ENCODE data around the gene LIM2. TPM values are rescaled to one million over a fixed set of nuclear protein-coding genes. Genes with fewer than 3 reads are reported as not detected.

LIM2 gene
- total and polyA plus RNA-seq, 2 experiments from 2014 or later: not detected

DNA sequence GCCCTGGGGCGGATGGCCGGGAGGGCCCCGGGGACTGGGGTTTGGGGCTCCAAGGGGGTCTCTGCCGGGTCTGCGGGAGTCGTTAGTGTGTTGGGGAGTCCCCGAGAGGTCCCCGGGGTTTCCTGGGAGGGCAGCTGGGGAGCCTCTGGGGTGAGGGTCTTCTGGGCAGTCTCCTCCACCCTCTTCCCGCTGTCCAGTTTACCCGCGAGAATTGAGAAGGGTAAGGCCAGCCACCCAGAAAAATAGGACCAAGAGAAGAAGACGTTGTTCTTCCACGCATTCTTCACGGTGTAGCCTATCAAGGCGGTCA is 20.6 kb downstream of the LIM2 start:
- Histone ChIP-seq H3K4me3 (peak overlapping the region; percentile 62), H3K4me2 (peak overlapping the region; percentile 97), H3K36me3 (replicated peaks; ENCODE audit: insufficient read depth, low read depth) (no peaks in the 10 kb centered on the region), H3K9me3 (ENCODE audit: low read depth) (no peaks in the 10 kb centered on the region), H3K27me3 (no peaks in the 10 kb centered on the region), H2AFZ (no peak overlapping the region), H3K9me2 (replicated peaks; ENCODE audit: insufficient read depth) (no peaks in the 10 kb centered on the region), H3K4me1 (ENCODE audit: insufficient read depth) (peaks cover 34% of the 10 kb centered on the region), H4K20me1 (ENCODE audit: insufficient read depth, poor library complexity, severe bottlenecking) (no peaks in the 10 kb centered on the region), H3K27ac (peak overlapping the region; percentile 99), H3K79me2 (peaks cover 19% of the 10 kb centered on the region)
- no peak for DNase-seq (ENCODE audit: low spot score)
- WGBS (ENCODE audit: low lambda C conversion rate, missing lambda C conversion rate): 0% methylated on average over 5 of the region's 15 CpGs
- TF ChIP-seq EZH2phosphoT487 (IDR thresholded peaks at IDR 0.05; ENCODE audit: low read depth, severe bottlenecking, unreplicated experiment): no peak
- TF ChIP-seq, protein P1, sequence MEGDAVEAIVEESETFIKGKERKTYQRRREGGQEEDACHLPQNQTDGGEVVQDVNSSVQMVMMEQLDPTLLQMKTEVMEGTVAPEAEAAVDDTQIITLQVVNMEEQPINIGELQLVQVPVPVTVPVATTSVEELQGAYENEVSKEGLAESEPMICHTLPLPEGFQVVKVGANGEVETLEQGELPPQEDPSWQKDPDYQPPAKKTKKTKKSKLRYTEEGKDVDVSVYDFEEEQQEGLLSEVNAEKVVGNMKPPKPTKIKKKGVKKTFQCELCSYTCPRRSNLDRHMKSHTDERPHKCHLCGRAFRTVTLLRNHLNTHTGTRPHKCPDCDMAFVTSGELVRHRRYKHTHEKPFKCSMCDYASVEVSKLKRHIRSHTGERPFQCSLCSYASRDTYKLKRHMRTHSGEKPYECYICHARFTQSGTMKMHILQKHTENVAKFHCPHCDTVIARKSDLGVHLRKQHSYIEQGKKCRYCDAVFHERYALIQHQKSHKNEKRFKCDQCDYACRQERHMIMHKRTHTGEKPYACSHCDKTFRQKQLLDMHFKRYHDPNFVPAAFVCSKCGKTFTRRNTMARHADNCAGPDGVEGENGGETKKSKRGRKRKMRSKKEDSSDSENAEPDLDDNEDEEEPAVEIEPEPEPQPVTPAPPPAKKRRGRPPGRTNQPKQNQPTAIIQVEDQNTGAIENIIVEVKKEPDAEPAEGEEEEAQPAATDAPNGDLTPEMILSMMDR (IDR thresholded peaks at IDR 0.05; ENCODE audit: poor library complexity): no peak
- TF ChIP-seq EZH2 (IDR thresholded peaks at IDR 0.05; ENCODE audit: borderline replicate concordance): no peak

DNA sequence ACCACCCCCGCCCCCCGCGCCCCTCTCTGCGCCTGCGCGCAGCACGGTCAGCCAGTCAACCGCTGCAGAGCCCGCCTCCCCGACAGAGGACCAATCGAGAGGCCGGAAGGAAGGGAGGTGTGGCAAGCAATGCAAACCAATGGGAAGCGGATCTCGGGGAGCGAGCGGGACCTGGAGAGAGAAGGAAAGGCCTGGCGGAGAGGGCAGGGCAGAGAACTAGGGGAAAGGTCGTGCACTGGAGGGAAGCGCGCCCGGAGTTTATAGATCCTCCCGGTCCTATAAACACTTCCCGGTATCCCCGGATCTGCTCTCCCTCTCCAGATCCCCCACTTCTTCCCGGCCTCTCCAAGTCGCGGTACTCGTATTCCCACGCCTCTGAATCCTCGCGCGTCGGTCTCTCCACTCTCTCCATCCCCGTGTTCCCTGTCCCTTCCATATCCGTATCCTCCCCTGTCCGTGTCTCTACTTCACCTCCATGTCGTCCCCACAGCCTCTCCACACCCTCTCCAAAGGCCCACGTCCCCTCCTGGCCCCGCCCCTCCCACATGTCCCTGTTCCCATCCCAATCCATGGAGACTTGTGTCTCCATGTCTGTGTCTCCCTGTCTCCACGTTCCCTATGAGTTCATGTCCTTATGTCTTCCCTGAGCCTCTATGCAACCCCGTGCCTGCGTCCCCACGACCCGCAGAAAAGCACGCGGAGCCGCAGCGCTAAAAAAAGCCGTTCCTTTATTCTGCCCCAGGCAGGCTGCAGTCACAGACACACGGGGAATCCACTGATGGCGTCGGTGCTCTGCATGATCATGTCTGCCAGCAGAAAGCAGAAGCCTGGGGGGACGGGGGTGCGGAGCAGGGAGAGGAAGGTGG is 21.2 kb downstream of the LIM2 start:
- peak; percentile 99 for DNase-seq (ENCODE audit: low spot score)
- Histone ChIP-seq H4K20me1 (ENCODE audit: insufficient read depth, poor library complexity, severe bottlenecking) (no peaks in the 10 kb centered on the region), H3K9me3 (ENCODE audit: low read depth) (no peaks in the 10 kb centered on the region), H3K4me1 (ENCODE audit: insufficient read depth) (peaks cover 36% of the 10 kb centered on the region), H3K9me2 (replicated peaks; ENCODE audit: insufficient read depth) (no peaks in the 10 kb centered on the region), H3K36me3 (replicated peaks; ENCODE audit: insufficient read depth, low read depth) (no peaks in the 10 kb centered on the region), H2AFZ (peak overlapping the region; percentile 48), H3K27ac (peak overlapping the region; percentile 99), H3K27me3 (no peaks in the 10 kb centered on the region), H3K79me2 (peaks cover 19% of the 10 kb centered on the region), H3K4me2 (peak overlapping the region; percentile 97), H3K4me3 (peak overlapping the region; percentile 62)
- TF ChIP-seq, protein P1 (IDR thresholded peaks at IDR 0.05; ENCODE audit: poor library complexity): no peak
- TF ChIP-seq EZH2phosphoT487 (IDR thresholded peaks at IDR 0.05; ENCODE audit: low read depth, severe bottlenecking, unreplicated experiment) (no peak), EZH2 (IDR thresholded peaks at IDR 0.05; ENCODE audit: borderline replicate concordance) (no peak)
- 1% methylated on average over 40 of the region's 54 CpGs for WGBS (ENCODE audit: low lambda C conversion rate, missing lambda C conversion rate)

DNA sequence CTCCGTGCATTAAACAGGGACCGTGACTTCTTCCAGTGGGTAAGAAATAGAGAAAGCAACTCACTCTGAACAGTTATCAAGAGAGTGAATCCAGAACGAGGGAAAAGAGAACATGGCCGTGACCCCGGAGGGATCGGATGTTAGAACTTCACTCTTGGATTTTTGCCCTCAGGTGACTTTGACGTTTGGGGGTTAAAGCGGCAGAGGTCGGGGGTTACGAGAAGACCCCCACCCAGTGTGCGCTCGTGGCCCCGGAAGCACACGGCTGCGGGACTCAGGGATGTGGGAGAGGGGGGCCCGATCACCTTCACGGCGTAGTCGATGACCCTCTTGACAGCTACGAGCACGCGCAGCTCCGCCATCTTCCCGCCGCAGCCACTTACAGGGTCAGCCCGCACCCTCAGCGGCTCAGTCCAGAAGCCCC is 21.8 kb downstream of the LIM2 start, which contains the start of gene ETFB:
ETFB (minus strand) TSS at position 424 of the 424 bp plus-strand sequence; CDS start at position 362, 62 bp downstream.
- H3K36me3 ChIP-seq (replicated peaks; ENCODE audit: insufficient read depth, low read depth): no peaks in the 10 kb centered on the region
- peak within 1 kb of the TSS; percentile 97 for H3K4me2 ChIP-seq
- H4K20me1 ChIP-seq (ENCODE audit: insufficient read depth, poor library complexity, severe bottlenecking): no peaks in the 10 kb centered on the region
- no peak for TF ChIP-seq EZH2phosphoT487 (IDR thresholded peaks at IDR 0.05; ENCODE audit: low read depth, severe bottlenecking, unreplicated experiment)
- H3K27me3 ChIP-seq: no peaks in the 10 kb centered on the region
- H3K27ac ChIP-seq: peak within 1 kb of the TSS; percentile 99
- no peaks in the 10 kb centered on the region for H3K9me3 ChIP-seq (ENCODE audit: low read depth)
- H3K79me2 ChIP-seq: peaks cover 25% of the 10 kb centered on the region
- no peak for DNase-seq (ENCODE audit: low spot score)
- H3K4me3 ChIP-seq: peak within 1 kb of the TSS; percentile 62
- 0% methylated on average over 20 of the region's 27 CpGs for WGBS (ENCODE audit: low lambda C conversion rate, missing lambda C conversion rate)
- H2AFZ ChIP-seq: peak within 1 kb of the TSS; percentile 67
- H3K9me2 ChIP-seq (replicated peaks; ENCODE audit: insufficient read depth): no peaks in the 10 kb centered on the region
- H3K4me1 ChIP-seq (ENCODE audit: insufficient read depth): peaks cover 36% of the 10 kb centered on the region
